DMS153 treated with DMSO at 0.1 percent for 48 hours (cell line): ENCODE results near the gene RPP25L.

Source experiments
- DNase-seq: peaks from one replicate; lab custom pipeline; 2025; ENCODE audit not compliant: unreplicated experiment; lab: John Stamatoyannopoulos, UW

RPP25L gene

GRCh38 chr9:34638138-34638445 is 26.2 kb upstream of the RPP25L start:
- DNase-seq: no peak

GRCh38 chr9:34637356-34638137 is 25.6 kb upstream of the RPP25L start, which contains the start of gene SIGMAR1:
SIGMAR1 (minus strand) TSS chr9:34637787; CDS start chr9:34637697, 90 bp downstream.
- peak; percentile 85 for DNase-seq

- no peak for DNase-seq
These were observed 25.0 kb upstream of the RPP25L start for GRCh38 chr9:34636791-34637355.

GRCh38 chr9:34635556-34635955 is 23.7 kb upstream of the RPP25L start:
- DNase-seq: no peak

- DNase-seq: no peak
These were observed 22.8 kb upstream of the RPP25L start for GRCh38 chr9:34634551-34635248.

DNA sequence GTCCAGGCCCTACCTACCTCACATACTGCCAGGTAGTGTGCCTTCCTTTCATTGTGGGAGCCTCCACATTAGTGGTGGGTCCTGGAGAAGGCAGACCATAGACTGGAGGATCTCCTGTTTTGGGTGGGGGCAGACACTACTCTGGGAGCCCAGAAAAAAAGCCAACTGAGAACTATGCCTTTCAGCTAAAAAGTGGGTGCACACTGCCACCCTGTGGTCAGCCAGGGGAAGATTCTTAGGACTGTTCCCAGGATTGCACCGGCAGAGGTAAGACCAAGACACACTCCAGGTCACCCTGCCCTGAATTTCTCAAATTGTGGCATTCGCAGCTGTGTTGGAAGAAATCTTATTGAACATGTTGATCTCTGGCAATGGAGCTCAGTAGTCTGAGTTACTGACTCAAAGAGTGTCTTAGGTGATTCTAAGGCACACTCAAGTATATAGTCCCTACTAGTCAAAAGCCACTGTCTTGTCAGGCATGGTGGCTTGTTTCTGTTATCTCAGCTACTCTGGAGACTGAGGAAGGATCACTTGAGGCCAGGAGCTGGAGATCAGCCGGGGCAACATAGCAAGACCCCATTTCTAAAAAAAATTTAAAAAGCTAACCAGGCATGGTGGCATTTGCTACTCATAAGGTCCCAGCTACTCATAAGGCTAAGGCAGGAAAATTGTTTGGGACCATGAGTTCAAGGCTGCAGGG is 22.1 kb upstream of the RPP25L start:
- peak; percentile 31 for DNase-seq

DNA sequence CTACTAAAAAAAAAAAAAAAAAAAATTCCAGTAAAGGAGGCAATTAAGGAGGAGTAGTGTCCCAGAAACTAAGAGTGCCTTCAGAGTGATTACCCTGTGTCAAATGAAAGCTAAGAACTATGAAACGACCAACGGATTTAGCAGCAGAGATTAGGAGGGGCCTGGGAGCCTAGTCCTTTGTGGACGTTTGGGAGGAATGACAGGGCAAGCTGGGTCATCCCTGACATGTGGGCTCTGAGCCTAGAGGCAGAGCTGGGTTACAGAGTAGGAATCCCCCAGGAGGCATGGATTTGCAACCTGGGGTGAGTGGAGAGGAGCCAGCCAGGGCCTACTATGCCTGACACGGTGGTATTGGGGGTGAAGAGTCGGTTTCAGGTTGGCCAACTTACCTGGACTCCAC is 21.3 kb upstream of the RPP25L start:
- DNase-seq: no peak

- DNase-seq: no peak
These were observed 18.7 kb upstream of the RPP25L start for GRCh38 chr9:34630402-34631154.

- no peak for DNase-seq
These were observed 17.6 kb upstream of the RPP25L start for GRCh38 chr9:34629491-34629808.

DNA sequence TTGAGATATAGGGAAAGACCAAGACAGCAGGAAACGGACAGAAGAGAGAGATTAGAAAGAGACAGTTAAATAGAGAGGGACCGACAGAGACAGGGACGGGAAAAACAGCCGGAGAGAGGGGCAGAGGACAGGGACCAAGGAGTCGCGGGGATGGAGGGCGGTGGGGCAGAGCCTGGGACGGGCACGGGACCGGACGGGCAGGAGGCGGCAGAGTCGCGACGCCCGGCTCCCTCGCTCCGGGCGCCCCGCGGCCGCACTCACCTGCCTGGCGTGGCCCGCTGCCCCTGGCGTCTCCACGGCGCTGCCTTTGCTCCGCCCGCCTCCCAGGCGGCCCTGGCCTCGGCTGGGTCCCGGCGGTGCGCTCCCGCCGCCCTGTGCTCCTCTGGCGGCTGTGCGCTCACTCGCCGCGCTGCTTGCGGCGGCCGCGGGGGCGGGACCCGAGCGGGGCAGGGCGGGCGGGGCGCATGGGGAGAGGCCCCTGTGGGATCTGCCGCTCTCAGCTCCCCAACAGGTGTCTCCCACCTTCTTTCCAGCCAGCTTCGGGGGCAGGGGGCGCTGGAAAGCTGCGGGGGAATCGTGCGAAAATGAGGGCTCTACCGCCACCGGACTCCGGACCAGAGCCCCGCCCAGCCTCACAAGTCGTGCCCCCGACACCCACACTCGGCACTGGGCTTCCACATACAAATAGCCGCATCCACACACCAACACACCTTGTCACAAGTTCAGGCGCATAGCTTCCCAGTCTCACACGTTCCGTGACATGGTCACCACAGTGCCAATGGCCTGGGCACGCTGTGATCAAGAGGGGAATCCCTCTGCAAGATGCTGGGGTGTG is 17.0 kb upstream of the RPP25L start, which contains the start of gene ARID3C:
TSS of gene ARID3C (minus strand) at position 411 of the 835 bp plus-strand sequence. CDS start 1,052 bp downstream, outside the sequence.
- no peak for DNase-seq

DNA sequence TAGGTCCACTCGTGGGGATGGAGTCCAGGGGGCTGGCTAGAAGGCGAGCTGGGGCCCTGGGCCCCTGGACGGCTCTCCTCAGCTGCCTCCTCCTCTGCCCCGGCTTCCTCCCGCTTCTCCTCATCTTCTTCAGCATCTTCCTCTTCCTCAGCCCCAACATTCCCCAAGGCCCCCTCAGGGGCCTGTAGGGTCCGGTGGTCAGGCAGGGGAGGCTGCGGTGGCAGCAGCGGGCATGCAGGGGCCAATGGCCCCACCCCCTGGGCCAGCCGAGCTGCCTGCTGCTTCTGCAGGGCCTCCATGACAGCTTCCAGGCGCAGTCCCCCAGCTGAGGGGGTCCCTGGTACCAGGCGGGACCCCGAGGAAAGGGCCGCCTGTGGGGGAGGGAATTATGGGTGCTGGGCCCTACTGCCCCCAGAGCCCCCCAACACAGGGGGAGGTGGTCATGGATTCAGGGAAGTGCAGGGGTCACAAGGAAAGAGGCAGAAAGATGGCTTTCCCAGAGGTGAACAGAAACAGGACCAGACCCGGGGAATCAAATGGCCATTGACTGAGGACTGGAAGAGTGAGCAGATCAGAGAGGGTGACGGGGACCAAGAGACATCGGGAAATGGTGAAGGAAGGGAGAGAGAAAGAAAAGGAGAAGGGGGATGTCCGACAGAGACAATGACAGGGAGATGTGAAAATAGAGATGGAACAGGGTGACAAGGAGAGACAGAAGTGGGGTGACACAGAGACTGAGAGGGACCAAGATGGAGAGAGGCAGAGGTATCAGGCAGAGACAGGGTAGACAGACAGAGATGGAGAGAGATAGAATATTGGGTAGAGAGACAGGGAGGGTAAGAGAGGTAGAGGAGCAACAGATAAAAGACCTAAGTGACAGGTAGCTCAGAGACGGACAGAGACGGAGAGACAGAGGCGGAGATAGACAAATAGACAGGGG is 16.1 kb upstream of the RPP25L start:
- DNase-seq: no peak

GRCh38 chr9:34625186-34625486 is 13.2 kb upstream of the RPP25L start:
- DNase-seq: no peak

DNA sequence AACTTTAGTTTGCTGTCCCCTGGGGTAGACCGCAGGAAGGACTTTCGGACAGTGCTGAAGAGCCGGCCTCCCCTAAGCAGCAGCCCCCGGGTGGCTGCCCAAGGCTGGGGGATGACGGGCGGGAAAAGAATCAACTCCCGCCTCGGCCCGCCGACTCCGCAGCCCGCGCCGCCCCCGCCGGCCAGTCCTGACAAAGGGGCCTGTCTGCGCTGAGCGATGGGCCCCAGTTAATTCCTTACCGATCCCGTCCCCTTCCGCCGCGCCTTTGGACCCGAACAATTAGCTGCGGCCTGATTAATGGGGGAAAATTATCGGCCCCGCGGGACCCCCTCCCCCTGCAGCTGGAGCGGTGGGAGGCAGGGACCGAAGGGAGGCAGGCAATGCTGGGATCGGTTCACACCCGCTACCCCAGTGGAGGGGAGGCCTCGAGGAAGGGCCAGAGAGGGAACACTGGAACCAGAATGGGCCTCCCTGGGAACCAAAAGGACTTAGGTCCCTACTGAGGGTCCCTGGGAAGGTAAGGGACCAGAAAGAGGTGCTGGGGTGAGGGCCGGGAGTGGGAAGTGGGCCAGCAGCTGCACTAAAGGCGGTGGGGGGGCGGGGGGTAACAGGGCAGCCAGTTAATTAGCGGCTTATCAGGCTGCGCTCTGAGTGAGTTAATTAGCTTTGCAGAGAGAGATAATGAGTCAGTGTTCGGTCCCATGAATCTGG is 12.7 kb upstream of the RPP25L start:
- DNase-seq: no peak

DNA sequence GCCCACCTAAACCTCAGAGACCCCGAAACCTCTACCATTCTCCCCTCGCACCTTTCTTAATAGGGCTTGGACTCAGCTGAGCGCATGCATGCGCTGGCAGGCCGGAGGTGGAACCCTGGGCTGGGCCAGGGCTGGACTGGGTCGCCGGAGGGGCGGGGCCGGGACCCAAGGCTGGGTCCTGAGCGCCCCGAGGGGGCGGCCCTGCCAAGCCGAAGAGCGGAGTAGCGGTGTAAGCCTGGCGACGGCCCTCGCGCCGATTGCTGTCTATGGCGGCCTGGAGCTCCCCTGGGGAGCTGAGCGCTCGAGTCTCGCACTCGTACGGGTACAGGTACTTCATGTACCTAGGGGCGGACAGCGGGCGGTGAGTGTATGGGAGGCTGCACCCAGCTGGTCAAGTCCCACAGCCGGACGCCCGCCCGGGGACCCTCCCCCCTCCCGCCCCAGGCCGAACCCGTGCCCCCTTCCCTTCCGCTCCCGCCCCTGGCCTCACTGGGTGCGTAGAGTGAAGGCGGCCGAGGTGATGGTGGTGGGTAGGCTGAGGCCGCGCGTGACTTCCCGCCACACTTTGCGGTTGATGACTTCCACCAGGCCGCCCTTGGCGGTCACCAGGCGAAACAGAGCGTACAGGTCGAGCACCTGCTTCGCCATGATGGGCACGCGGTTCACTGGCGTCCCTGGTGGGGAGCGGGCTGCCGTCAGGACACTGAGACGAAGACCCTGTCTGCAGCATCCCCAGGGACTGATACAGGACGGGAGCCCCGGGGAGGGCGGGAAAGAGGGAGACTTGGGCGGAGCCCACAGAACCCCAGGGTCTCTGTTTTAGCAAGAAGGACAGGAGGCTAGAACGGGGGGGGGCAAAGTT is 11.7 kb upstream of the RPP25L start:
- DNase-seq: no peak

- peak; percentile 74 for DNase-seq
These were observed 8.4 kb upstream of the RPP25L start, which contains the start of gene DCTN3 for GRCh38 chr9:34620061-34620994. DCTN3 (minus strand) TSS chr9:34620495; CDS start chr9:34620464, 31 bp downstream.

DNA sequence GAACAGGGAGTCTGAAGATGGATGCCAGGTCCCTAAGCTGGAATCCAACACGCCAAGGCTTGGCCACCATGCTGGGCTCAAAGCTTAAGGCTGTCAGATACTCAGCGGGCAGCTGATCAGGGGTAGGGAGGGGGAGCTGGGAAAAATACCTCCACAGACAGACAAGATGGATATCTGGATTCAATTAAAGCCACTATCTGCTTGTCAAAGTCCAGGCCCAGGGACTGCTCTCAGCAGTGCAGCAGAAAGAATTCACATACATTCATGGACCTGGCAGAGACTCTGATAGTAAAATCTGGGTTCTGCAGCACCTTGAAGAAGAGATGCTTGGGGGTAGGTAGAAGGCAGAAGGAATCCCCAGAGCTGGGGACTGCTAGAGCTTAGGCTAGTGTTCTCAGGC is 3.2 kb upstream of the RPP25L start:
- DNase-seq: no peak
